K562 (cell line): Measurements from ENCODE around the gene ZNF189.

Experiments
- CTCF ChIP-seq, 3 experiments: IDR thresholded peaks in 2 of 3; conservative IDR thresholded peaks in 1 of 3; 2 replicates each; pipeline ENCODE4 v1.5.1; 2011 to 2012; ENCODE audit warnings: low read length in 3 of 3, mild to moderate bottlenecking in 3 of 3, control low read depth in 2 of 3, improper control_type of control experiment in 1 of 3, inconsistent platforms in 1 of 3, low read depth in 1 of 3, mixed read lengths in 1 of 3, moderate library complexity in 1 of 3; ENCODE audit not compliant: insufficient read depth in 2 of 3
- SMC3 ChIP-seq: conservative IDR thresholded peaks from 2 replicates; pipeline ENCODE4 v1.6.1; 2011; ENCODE audit warnings: low read depth, low read length, improper control_type of control experiment; ENCODE audit not compliant: insufficient read depth
- TSHZ1 ChIP-seq: fragments of 250-450 bp; sonication (Bioruptor Pico); IDR thresholded peaks from 2 replicates; pipeline ENCODE4 v1.4.0; 2020; ENCODE audit warnings: mild to moderate bottlenecking, moderate library complexity
- ZNF24 ChIP-seq: fragments of 450-650 bp; IDR thresholded peaks from 2 replicates; pipeline ENCODE4 v1.6.1; 2016
- ZNF511 ChIP-seq: sonication (generic); formaldehyde crosslinking; IDR thresholded peaks from 2 replicates; pipeline ENCODE4 v1.8.0; 2022; ENCODE audit warnings: mild to moderate bottlenecking, missing genetic modification reagents

GRCh38 chr9:101350285-101350684, 48.4 kb upstream of the ZNF189 start:
- TF ChIP-seq CTCF (IDR thresholded peaks at IDR 0.05 in 2 of 3, conservative IDR thresholded peaks at IDR 0.05 in 1 of 3; ENCODE audit: insufficient read depth in 2 of 3, low read depth in 1 of 3, low read length in 3 of 3) (no peak), SMC3 (no peak), ZNF24 (no peak), ZNF511 (CRISPR knock-in tag) (no peak), TSHZ1 (CRISPR knock-in tag) (no peak)
